LHCN-M2 (cell line): ENCODE data around the gene TMEM175. TPM values are rescaled to one million over a fixed set of nuclear protein-coding genes. Genes with fewer than 3 reads are reported as not detected.

Source experiments
- DNase-seq: peaks from one replicate; pipeline ENCODE4 v3.0.0-alpha.2; 2012; ENCODE audit warnings: low read depth
- total RNA-seq: library from RNA; depleted of rRNA; stranded (reverse); fragments of >200 nt; gene quantifications from 2 replicates; pipeline ENCODE4 v1.2.3, GENCODE V29; 2014

The TMEM175 gene
- total RNA-seq, 1 experiment from 2014 or later = 30.1 TPM

GRCh38 chr4:898869-899555 lies 33.2 kb upstream of the TMEM175 start:
- no peak for DNase-seq

GRCh38 chr4:899556-899906 lies 32.7 kb upstream of the TMEM175 start:
- DNase-seq = no peak

GRCh38 chr4:900073-900472 lies 32.2 kb upstream of the TMEM175 start:
- DNase-seq = no peak

GRCh38 chr4:900721-901120 lies 31.5 kb upstream of the TMEM175 start:
- no peak for DNase-seq

- no peak for DNase-seq
Measured at GRCh38 chr4:901192-901910, 30.9 kb upstream of the TMEM175 start.

- no peak for DNase-seq
Measured at GRCh38 chr4:903066-904046, 28.9 kb upstream of the TMEM175 start.

- DNase-seq = no peak
Measured at GRCh38 chr4:905485-906338, 26.5 kb upstream of the TMEM175 start.

- no peak for DNase-seq
Measured at GRCh38 chr4:906339-907102, 25.7 kb upstream of the TMEM175 start.

GRCh38 chr4:907103-907400 lies 25.2 kb upstream of the TMEM175 start:
- DNase-seq = no peak

GRCh38 chr4:907691-908425 lies 24.4 kb upstream of the TMEM175 start:
- DNase-seq = no peak

- no peak for DNase-seq
Measured at GRCh38 chr4:909131-909571, 23.1 kb upstream of the TMEM175 start.

GRCh38 chr4:909821-910220 lies 22.4 kb upstream of the TMEM175 start:
- no peak for DNase-seq

- DNase-seq = no peak
Measured at GRCh38 chr4:910366-911091, 21.7 kb upstream of the TMEM175 start.

- DNase-seq = no peak
Measured at GRCh38 chr4:911221-911751, 21.0 kb upstream of the TMEM175 start.

- no peak for DNase-seq
Measured at GRCh38 chr4:911871-912490, 20.3 kb upstream of the TMEM175 start.

- no peak for DNase-seq
Measured at GRCh38 chr4:912548-913279, 19.5 kb upstream of the TMEM175 start.

GRCh38 chr4:913280-913618 lies 19.0 kb upstream of the TMEM175 start:
- no peak for DNase-seq

- DNase-seq = no peak
Measured at GRCh38 chr4:914531-914930, 17.7 kb upstream of the TMEM175 start.
